GM18499 (cell line): ENCODE results near the gene AASDHPPT.
"Not testable (repeated sequence)": the region's sequence is repeated elsewhere in the genome, so short reads cannot be mapped to it uniquely, and the experiment has no call there.

Experiments
- ATAC-seq: cut with Tn5 transposase; IDR thresholded peaks from one replicate; pipeline ENCODE4 v1.9.1; 2021; ENCODE audit warnings: moderate number of reproducible peaks; ENCODE audit not compliant: insufficient read depth, unreplicated experiment

The AASDHPPT gene, protein sequence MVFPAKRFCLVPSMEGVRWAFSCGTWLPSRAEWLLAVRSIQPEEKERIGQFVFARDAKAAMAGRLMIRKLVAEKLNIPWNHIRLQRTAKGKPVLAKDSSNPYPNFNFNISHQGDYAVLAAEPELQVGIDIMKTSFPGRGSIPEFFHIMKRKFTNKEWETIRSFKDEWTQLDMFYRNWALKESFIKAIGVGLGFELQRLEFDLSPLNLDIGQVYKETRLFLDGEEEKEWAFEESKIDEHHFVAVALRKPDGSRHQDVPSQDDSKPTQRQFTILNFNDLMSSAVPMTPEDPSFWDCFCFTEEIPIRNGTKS

DNA sequence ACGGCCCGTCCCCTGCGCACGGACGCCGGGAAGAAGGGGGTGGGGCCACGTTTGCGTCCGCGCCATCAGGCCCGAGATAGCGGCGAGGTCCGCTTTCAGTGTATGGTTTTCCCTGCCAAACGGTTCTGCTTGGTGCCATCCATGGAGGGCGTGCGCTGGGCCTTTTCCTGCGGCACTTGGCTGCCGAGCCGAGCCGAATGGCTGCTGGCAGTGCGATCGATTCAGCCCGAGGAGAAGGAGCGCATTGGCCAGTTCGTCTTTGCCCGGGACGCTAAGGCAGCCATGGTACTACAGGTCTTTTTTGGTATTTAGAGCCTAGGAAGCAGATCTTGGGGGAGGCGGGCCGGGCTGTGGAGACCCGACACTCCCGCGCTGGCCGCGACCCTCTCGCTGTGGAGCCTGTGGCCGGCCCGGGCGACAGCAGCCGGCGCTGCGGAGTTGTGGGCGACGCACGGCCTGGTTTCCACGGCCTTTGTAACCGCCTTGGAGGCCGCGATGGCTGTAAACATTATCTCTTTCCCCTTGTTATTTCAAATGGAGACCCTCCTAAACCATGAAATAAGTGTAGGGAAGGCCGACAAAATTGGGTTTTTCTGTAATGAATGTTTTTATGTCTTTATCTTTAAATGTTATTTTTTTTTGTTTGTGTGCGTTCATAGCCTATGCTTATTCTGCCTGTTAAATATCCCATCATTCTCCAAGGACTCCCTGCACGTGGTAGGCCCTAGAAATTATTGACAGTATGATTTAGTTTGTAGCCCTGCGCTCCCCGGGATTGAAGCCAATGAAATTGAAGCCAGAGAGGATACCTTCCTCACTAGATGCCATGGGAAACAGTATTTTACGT is at the start of gene AASDHPPT:
Gene AASDHPPT (plus strand): TSS at position 54 of the 847 bp plus-strand sequence. CDS start 49 bp downstream, at position 103.
- ATAC-seq: peak; percentile 8

GRCh38 chr11:106030609-106031008 is 46.9 kb upstream of the AASDHPPT start:
- ATAC-seq: no peak

DNA sequence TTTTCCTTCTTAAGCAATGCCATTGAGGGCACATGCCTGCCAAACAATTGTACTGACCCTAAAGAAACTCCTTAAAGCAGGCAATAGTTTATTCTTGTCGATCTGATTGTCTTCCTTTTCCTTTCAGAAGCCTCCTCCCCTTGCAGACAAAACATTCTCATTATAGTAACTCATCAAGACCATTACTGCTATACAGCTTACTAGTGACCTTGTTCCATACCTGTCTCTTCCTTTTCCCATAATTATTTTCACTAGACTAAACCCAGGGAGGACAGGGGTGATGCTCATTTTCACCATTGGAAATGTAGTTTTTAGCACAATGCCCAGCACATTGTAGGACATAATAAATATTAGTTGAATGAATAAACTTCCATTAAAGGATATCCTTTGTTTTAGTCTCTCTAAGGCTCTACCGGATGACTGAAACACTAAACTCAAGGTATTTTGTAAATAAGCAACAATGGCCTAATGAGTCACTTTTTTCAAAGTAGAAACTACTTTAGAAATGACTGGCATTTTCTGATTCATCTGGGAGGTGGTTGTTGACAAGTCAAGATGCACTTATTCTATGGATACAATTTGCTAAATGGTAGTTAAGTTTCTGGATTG is 46.2 kb upstream of the AASDHPPT start:
- no peak for ATAC-seq

DNA sequence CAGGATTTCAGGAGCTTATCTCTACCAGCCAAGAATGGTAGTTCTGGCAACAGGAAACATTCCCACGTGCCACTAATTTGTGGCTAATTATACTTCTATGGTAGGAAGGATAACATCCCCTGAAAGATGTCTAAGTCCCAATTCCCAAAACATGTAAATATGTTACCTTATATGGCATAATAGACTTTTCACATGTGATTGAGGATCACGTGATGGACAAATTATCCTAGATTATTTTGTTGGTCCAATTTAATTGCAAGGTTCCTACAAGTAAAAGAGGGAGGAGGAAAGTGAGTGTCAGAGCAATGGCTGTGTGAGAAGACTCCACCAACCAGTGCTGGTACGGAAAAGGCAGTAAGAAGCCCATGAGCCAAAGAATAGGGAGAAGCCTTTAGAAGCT is 45.5 kb upstream of the AASDHPPT start:
- no peak for ATAC-seq

- ATAC-seq: no peak
Measured at GRCh38 chr11:106032861-106033260, 44.6 kb upstream of the AASDHPPT start.

DNA sequence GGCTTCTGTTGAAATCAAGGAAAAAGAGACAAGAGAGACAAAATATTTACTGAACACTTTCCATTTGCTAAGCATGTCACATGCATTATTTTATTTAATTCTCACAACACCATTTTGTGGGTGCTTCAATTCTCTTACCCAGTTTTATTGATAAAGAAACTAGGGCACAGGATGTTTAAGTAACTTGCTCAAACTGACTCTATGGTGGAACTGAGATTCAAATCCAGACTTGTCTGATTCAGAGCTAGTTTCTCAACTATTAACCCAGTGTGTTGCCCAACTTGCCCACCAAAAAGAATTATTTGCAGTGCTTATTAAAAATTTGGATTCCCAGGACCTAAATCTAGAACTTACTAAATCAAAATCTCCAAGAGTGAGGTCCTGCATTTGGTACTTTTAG is 33.9 kb upstream of the AASDHPPT start:
- ATAC-seq: no peak

- ATAC-seq: no peak
Measured at GRCh38 chr11:106047631-106048030, 29.8 kb upstream of the AASDHPPT start.

DNA sequence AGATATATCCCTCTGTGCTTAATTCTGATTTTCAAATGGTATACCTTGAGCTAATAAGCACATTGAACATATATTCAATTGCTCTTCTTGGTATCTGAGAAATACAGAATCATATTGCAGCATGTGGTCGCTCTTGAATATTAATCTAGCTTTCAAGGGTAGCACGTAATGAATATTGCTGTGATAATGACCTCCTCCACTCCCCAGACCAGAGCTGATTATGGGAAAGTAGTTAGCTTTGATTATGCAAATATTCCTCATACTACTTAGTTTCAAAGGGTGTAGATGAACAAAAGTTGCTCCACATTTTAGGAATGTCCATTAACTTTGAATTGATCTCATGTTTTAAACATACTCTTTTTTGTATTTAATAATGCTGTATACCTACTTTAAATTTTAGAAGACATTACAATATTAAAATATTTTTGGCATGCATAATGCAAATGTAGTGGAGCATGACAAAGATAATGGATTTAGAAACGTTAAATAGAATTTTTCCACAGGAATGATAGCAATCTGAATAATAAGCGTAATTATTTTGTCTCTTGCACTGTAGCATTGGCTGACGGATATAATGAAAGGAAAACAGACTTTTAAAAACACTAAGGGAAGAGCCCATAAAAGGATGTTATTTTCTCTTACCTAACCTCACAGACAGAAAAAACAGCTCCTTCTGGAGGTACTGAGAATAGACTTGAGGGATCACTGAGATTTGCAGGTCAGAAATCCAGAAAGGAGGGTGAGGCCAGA is 27.6 kb upstream of the AASDHPPT start:
- ATAC-seq: no peak

DNA sequence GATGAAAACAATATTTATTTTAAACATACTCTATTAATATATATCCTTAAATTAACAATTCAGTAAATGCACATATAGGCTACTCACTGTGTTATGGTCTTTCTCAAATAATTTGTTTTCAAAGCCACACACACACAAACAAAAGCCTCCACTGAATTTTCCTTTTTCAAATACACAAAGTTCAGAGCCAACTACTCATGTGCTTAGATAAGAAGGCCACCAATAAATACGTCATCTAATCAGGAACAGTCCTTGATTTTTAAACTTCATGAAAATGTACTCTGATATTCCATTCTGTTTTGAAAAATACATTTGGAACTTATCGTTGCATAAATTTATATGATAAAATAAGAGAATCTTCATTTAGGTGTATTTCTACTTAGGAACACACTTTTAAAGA is 26.4 kb upstream of the AASDHPPT start:
- ATAC-seq: no peak

DNA sequence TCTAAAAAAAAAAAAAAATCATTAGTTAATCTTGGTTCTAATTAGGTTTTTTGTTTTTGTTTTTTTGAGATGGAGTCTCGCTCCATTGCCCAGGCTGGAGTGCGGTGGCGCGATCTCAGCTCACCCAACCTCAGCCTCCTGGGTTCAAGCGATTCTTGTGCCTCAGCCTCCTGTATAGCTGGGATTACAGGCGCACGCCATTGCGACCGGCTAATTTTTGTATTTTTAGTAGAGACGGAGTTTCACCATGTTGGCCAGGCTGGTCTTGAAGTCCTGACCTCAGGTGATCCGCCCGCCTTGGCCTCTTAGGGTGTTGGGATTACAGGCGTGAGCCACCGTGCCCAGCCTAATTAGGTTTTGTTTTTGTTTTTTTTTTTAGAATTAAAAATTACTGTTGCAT is 19.1 kb upstream of the AASDHPPT start:
- ATAC-seq: not testable (repeated sequence)

GRCh38 chr11:106059617-106060016 is 17.8 kb upstream of the AASDHPPT start:
- no peak for ATAC-seq

DNA sequence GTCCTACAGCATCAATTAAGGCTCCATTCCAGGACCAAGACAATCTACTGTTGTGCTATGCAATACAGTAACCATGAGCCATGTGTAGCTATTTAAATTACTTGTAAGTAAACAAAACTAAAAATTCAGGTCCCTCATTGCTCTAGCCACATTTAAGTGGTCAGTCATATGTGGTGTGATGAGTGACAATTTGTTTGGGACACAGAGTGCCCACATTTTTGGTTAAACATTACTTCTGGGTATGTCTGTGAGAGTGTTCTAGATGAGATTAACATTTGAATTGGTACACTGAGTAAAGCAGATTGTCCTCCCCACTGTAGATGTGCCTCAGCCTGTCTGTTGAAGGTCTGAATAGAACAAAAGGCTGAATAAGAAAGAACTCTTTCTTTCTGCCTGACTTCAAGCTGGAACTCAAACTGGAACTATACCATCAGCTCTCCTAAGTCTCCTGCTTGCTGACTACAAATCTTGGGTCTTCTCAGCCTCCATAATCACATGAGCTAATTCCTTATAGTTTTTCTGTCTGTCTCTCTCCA is 16.1 kb upstream of the AASDHPPT start:
- no peak for ATAC-seq

GRCh38 chr11:106061954-106062949 is 15.2 kb upstream of the AASDHPPT start:
- ATAC-seq: no peak

GRCh38 chr11:106063009-106063408 is 14.5 kb upstream of the AASDHPPT start:
- peak; percentile 81 for ATAC-seq

GRCh38 chr11:106070606-106071005 is 6.9 kb upstream of the AASDHPPT start:
- no peak for ATAC-seq

DNA sequence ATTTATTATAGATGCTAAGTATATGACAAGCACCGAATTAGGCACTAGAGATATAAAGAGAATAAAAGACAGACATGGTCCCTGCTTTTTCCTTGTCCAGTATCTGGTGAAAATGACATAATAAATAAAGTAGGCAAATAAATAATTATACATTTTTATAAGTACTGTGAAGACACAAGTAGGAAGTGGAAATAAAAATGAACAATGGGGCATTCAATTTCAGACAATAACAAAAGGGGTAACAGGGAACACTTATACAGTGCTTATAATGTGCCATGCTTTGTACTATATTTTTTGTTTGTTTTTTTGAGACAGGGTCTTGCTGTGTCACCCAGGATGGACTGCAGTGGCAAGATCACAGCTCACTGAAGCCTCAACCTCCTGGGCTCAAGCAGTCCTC is 4.7 kb upstream of the AASDHPPT start:
- no peak for ATAC-seq

GRCh38 chr11:106076171-106076918 is 1.1 kb upstream of the AASDHPPT start:
- no peak for ATAC-seq

DNA sequence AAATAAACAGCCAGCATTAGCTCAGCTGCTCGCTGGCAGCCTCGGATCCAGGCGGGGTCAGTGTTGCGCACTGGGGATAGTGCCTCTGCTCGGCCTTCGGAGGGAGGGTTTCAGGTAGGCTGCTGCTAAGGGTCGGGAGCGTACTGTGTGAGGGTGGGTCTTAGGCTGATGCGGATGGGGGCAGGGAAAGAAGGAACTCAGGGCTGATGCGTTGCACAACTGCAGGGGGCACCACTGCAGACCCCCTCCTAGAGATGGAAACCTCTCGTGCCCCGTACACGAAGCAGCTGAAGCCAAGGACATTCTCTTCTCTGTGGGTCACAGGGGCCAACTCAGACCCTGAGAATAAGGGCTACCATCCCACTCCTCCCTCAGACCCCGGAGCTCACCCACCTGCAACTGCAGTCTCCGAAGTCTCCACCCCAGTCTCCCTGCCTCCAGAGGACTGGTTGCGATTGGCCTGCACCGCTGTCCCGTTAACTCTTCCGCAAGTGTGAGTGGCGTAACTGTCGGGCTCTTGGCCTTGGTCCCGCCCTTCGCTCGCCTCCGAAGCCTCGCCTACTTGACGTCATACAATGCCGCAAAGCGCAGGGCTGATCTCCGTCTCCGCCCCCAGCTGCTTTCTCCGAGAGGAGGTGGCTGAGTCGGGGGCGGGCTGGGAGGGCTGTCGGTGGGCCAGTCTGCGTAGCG is 398 bp upstream of the AASDHPPT start, which contains the start of gene KBTBD3:
Gene KBTBD3 (minus strand): TSS at position 429 of the 690 bp plus-strand sequence. CDS start 18,250 bp downstream, outside the sequence.
- ATAC-seq: peak; percentile 97
